Mucosa of gallbladder (tissue), 1 donor: Measurements from ENCODE around the gene CLEC4M. TPM values are rescaled to one million over a fixed set of nuclear protein-coding genes. Genes with fewer than 3 reads are reported as not detected.
"Not testable (repeated sequence)": the region's sequence is repeated elsewhere in the genome, so short reads cannot be mapped to it uniquely, and the experiment has no call there.

ENCODE experiments used
- DNase-seq: peaks from one replicate; pipeline ENCODE4 v3.0.0-alpha.2; 2020; ENCODE audit warnings: low spot score
- total RNA-seq: library from RNA; stranded (reverse); gene quantifications from one replicate; pipeline ENCODE4 v1.2.1, GENCODE V29; 2021
- donor health status: DM: no; HTN: no; CAD: no.

The CLEC4M gene
- total RNA-seq, 1 donor from 2014 or later: not detected

GRCh38 chr19:7740682-7741054, 22.4 kb upstream of the CLEC4M start:
- DNase-seq: no peak

GRCh38 chr19:7742575-7742974, 20.5 kb upstream of the CLEC4M start:
- DNase-seq: no peak

GRCh38 chr19:7742991-7743390, 20.1 kb upstream of the CLEC4M start:
- no peak for DNase-seq

DNA sequence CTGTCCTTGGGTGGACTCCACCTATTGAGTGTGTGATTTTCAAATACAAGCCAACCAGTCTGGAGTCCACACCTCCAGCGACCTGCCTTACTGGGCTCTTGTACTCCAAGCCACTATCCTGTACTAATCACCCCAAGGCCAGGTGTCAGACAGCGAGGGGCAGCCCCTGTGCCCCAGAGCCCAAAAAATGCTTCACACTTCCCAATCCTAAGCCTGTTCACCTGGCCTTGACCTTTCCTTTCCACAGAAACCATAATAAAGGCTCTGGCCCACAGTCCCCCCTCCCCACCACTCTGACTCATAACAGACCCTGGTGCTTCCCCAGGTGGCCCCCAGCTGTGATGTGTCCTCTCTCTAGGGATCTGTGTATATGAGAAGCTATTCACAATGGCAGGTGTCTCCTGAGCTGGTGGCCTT, 19.6 kb upstream of the CLEC4M start:
- DNase-seq: no peak

DNA sequence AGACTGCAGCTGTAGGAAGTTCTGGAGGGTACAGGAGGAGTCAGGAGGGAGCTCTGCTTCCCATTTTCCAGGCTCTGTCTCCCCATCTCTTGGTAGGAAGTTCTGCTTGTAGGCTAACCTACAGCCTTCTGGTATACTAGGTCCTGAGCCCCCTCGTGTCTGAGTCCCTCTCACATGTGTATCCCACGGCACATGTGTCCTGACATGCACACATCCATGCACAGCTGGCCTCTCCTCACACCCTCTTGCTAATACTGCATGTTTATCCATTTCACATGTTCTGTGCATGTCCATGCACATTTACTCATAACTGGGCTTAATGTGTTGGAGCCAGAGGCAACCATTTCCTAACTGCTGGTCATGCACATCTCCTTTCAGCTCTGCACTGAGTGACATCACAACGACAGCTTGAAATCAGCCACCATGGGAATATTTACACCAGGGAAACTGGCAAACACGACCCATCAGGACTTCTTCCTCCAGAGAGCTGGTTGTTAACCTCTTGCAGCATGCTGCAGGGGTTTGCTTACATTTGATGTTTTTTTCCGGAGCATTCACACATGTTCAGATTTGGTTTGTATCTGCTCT, 18.8 kb upstream of the CLEC4M start:
- no peak for DNase-seq

DNA sequence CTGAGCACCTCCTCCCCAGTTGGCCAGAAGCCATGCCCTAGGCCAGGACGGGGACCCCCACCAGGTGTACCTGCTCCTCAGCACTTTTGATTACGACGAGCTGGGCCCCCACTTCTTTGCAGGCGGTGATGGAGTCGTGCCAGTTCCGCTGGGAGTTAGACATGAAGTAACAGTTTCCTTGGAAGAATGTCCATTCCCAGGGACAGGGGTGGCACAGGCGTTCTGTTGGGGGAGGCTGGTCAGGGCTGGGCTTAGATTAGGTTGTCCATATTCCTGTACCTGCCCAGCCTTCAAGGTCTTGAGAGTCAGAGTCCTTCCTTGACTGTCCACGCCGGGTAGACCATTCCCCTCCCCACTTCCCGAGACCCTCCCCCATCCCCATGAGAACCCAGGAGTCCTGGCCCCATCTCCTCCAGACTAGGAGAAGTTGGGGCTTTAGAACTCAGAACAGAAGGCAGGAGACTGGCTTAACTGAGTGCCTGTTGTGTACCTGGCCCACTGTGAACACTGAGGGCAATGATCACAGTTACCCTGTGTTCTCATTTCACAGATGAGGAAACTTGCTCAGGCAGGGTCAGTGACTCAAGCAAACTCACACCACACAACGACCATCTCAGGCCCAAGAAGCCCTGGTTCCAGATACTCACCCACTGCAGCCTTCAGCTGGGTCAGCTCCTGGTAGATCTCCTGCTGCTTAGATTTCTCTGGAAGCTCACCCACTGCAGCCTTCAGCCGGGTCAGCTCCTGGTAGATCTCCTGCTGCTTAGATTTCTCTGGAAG, 18.0 kb upstream of the CLEC4M start:
- no peak for DNase-seq

- not testable (repeated sequence) for DNase-seq
Measured at GRCh38 chr19:7746306-7746705, 16.7 kb upstream of the CLEC4M start.

GRCh38 chr19:7746903-7747884, 15.8 kb upstream of the CLEC4M start, which contains the start of gene CD209:
CD209 (minus strand) TSS chr19:7747534; CDS start chr19:7747511, 23 bp downstream.
- DNase-seq: no peak

- DNase-seq: no peak
Measured at GRCh38 chr19:7748171-7748570, 14.9 kb upstream of the CLEC4M start.

DNA sequence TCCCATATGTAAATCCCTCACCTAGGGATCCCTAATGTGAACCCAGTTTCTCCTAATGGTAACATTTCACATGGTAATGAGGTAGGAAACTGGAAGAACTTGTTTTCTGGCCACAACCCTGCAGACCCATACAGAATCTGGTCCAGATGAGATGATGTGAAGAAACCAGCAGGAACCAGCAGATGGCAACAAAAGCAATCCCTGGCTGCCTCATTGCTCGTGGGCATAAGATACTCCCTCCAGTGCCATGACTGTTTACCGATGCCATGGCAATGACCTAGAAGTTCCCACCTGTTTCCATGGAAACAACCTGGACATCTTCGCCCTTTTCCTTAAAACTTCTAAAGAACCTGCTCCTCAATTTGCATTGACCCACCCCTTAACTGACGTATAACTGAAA, 14.3 kb upstream of the CLEC4M start:
- no peak for DNase-seq

- no peak for DNase-seq
Measured at GRCh38 chr19:7751157-7751783, 11.8 kb upstream of the CLEC4M start.

- DNase-seq: no peak
Measured at GRCh38 chr19:7756258-7756657, 6.8 kb upstream of the CLEC4M start.

DNA sequence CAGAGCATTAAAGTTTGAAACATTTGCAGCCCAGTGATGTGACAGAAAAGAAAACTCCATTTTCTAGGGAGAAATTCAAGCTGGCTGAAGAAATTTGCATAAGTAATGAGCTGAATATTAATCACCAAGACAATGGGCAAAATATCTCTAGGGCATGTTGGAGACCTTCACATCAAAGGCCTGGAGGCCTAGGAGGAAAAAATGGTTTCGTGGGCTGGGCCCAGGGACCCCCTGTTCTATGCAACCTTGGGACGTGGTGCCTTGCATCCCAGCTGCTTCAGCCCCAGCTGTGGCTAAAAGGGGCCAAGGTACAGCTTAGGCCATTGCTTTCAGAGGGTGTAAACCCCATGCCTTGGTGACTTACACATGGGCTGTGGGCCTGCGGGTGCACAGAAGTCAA, 5.7 kb upstream of the CLEC4M start:
- no peak for DNase-seq

- no peak for DNase-seq
Measured at GRCh38 chr19:7759156-7759555, 3.9 kb upstream of the CLEC4M start.

DNA sequence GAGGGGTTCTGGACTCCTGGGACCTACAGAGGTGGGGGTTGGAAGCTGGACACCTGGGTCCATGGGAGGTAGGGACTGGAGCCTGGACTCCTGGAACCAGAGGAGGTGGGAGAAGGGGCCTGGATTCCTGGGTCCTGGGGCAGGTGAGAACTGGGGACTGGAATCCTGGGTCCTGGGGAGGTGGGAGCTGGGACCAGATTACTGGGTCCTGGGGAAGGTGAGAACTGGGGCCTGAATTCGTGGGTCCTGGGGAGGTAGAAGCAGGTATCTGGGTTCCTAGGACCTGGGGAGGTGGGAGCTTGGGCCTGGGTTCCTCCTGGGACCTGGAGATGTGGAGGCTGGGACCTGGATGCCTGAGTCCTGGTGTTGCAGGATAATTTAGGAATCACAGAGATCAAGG, 653 bp downstream of the CLEC4M start:
- no peak for DNase-seq

GRCh38 chr19:7764157-7764556, 1.1 kb downstream of the CLEC4M start:
- not testable (repeated sequence) for DNase-seq

DNA sequence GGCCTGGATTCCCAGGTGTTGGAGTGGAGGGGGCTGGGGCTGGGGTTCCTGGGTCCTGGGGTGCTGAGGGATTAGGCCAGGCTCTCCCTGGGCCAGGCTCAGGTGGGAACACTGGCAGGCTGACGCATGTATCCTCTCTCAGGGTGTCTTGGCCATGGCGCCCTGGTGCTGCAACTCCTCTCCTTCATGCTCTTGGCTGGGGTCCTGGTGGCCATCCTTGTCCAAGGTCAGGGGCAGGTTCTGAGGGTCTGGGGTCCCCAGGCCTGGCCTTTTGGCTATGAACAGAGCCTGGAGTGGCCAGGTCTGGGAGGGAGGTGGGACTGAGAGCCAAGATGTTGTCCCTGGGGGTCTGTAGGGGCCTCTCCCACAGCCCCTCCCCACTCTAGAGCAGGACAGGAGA, 2.0 kb downstream of the CLEC4M start:
- DNase-seq: not testable (repeated sequence)

GRCh38 chr19:7766535-7766934, 3.5 kb downstream of the CLEC4M start:
- DNase-seq: no peak

- no peak for DNase-seq
Measured at GRCh38 chr19:7767487-7767886, 4.4 kb downstream of the CLEC4M start.

DNA sequence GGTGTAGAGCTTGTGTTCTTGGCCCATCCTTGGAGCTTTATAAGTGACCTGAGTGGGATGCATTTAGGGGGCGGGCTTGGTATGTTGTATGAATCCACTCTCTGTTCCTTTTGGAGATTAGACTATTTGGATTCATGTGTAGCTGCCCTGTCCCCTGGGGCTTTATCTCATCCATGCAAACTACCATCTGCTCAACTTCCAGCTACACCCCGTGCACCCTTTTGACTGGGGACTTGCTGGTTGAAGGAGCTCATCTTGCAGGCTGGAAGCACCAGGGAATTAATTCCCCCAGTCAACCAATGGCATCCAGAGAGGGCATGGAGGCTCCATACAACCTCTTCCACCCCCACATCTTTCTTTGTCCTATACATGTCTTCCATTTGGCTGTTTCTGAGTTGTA, 6.1 kb downstream of the CLEC4M start:
- no peak for DNase-seq

DNA sequence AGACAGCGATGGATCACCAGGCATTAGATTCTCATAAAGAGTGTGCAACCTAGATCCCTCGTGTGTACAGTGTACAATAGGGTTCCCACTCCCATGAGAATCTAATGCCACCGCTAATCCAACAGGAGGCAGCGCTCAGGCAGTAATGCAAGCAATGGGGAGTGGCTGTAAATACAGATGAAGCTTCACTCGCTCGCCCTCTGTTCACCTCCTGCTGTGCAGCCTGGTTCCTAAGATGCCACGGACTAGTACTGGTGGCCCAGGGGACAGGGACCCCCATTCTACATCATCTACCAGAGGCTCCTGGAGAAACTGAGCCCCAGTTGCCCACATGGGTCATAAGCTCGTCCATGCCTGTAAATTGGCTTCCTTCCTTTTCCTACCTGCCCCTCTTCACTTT, 8.0 kb downstream of the CLEC4M start:
- no peak for DNase-seq

DNA sequence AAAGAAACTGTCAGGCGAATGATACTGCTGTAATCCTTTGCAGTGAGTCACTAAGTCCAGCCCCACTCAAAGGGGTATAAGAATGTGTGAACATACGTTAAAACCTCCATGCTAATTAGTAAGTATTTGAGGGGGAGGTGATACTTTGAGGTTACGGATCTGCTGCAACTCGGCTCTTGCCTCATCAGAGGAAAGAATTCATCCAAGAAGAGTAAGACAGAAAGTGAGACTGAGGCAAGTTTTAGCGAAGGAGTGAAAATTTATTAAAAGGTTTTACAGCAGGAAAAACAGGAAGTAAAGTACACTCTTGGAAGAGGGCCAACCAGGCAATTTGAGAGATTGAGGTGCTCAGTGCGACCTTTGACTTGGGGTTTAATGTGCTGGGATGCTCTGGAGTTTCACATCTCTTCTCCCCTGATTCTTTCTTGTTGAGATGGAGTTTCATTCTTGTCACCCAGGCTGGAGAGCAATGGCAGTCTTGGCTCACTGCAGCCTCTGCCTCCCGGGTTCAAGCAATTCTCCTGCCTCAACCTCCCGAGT, 9.8 kb downstream of the CLEC4M start:
- no peak for DNase-seq
